CD4-positive, alpha-beta T cell treated with Interferon alpha-2 for 1 hour (primary cell): ENCODE measurements around the gene LSM7.

Experiments
- DNase-seq, 2 donors: peaks; one replicate each; pipeline ENCODE4 v3.0.0-alpha.2; 2020 to 2022

Gene LSM7

DNA sequence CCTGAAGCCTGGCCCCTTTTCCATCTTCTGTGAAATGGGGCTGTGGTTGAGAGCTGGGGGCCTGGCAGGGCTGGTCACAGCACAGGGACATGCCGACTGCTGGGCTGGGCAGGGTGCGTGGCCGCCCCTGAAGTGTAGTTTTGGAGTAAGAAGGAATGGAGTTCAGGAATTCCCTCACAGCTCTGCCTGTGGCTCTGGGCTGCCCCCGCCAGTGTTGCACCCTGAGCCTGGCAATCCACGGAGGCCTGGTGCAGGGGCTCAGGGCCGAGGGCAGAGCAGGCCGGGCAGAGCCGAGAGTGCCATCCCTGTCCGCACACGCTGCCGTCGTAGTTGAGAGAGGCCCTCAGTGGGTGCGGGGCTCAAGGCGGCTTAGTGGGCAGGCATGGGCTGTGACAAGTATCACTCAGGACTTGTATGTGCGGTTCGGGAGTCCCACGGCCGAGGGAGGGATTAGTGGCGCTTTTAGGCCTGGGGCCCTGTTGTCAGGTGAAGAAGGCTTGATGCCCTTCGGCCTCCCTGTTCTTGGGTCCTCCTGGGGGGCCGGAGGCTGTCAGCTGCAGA is 9.7 kb upstream of the LSM7 start:
- no peak for DNase-seq

GRCh38 chr19:2337329-2337707 is 8.9 kb upstream of the LSM7 start:
- DNase-seq = no peak

DNA sequence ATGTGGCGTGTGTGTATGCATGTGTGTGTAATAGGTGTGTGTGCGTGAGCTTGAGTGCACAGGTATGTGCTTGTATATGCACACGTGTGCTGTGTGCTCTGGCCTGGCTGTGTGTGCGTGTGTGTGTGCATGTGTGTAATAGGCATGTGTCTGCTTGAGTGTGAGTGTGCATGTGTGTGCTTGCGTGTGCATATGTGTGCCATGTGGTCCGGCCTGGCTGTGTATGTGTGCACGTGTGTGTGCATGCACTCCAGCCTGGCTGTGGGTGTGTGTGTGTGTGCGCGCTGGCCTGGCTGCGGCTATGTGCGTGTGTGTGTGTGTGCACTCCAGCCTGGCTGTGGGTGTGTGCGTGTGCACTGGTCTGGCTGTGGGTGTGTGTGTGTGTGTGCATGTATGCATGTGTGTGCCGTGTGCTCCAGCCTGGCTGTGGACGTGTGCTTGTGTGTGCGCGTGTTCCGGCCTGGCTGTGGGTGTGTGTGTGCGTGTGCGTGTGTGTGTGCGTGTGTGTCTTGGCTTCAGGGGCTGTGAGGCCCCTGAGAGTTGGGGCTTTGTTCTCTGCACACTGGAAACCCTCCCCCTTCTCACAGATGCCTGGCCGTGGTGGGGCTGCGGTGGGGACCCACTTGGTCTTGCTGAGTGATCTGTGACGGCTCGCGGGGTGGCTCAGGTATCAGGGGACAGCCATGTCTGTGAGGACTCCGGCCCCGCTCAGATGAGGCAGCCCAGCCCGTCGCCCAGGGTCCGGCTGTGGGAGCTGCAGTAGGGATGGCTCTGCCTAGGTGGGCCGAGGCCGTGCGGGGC is 8.3 kb upstream of the LSM7 start:
- DNase-seq = no peak

DNA sequence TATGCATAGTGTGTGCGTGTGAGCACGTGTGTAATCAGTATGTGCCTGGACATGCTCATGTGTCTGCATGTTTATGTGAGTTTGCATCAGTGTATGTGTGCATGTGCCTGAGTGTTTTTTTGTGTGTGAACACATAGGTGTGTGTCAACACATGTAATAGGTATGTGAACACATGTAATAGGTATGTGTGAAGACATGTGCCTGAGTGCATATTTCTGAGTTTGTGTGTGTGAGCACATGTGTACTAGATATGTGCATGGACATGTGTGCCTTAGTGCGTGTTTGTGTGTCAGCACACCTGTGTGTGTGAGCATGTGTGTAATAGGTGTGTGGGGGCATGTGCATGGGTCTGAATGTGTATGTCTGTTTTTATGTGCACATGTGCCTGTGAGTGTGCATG is 7.5 kb upstream of the LSM7 start:
- DNase-seq = no peak

- no peak for DNase-seq
These were observed 6.8 kb upstream of the LSM7 start for GRCh38 chr19:2334986-2335846.

- DNase-seq = no peak
These were observed 6.0 kb upstream of the LSM7 start for GRCh38 chr19:2334426-2334825.

GRCh38 chr19:2333807-2334211 is 5.4 kb upstream of the LSM7 start:
- DNase-seq = no peak

DNA sequence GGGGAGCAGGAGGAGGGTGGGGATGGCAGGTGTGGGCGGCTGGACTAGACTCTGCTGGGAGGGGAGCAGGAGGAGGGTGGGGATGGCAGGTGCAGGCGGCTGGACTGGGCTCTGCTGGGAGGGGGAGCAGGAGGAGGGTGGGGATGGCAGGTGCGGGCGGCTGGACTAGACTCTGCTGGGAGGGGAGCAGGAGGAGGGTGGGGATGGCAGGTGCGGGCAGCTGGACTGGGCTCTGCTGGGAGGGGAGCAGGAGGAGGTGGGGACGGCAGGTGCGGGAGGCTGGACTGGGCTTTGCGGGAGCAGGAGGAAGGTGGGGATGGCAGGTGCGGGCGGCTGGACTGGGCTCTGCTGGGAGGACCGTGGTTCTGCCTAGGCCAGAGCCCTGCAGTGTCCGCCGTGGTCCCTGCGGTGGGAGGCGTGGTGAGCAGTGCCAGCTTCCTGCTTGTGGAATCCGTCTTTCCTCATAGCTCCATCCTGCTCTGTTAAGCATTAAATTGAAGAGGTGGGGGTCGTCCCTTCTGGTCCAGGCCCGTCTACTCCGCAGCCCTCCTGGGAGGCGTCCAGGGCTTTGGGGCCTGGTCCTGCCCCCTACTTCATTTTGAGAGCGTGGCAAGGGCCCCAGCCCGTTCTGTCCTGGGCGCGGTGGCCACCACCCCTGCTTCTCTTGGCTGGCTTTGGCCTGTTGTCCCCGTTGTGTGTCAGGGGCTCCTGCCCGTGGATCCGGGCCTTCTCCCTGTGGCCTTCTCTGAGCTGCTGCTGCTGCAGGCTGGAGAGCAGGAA is 4.8 kb upstream of the LSM7 start:
- DNase-seq = no peak

DNA sequence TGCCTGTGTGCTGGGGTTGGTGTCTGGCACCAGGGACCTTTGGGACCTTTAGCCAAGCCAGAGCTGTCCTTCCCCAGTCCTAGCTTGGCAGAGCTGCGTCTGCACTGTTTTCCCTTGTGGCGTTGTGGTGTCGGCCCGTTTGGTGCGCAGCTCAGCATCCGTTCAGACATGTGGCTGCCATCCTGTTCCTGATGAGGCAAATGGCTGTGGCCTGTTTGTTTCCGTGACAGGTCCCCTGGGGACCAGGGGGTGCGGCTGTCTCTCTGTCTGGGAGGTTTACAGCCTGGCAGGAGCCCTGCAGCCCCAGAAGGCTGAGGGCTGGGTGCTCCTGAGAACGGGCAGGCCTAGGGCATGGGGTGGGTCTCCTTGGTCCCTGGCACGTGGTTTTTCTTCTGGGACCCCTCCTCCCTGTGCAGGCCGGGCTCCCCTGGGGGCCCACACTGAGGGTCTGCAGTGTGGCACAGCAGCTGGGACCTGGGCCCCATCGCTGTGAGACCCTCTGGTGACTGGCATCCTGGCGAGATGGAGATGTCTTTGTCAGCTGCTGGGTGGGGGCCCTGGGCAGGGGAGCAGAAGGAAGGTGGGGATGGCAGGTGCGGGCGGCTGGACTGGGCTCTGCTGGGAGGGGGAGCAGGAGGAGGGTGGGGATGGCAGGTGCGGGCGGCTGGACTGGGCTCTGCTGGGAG is 4.1 kb upstream of the LSM7 start:
- peak; percentile 28 to 79 for DNase-seq

DNA sequence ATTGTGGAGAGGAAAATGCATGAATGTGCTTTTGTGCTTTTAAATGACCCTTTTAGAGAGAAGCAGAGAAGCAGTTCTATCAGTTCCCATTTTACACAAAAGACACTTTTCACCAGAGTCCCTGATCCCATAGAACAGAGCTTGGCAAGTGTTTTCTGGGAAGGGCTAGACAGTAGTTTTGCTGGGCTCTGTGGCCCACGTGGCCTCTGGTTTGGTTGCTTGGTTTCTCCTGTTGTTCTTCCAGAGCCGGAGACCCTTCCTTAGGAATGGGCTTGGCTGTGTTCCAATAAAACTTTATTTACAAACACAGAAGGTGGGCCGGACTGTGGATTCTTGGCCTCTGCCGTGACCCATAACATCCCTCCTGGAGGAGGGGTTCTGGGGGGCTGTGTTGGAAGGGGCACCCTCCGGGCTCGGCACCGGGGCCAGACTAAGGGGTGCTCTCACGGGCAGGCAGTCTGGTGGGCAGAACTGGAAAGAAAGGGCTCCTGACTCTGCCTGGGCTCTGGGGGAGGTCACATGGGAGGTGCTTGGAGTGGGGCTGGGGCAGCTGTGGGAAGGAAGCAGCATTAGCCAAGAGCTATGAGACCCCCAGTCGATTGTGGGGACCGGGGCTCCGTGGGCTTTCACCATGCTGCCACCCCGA is 3.3 kb upstream of the LSM7 start:
- DNase-seq = no peak

DNA sequence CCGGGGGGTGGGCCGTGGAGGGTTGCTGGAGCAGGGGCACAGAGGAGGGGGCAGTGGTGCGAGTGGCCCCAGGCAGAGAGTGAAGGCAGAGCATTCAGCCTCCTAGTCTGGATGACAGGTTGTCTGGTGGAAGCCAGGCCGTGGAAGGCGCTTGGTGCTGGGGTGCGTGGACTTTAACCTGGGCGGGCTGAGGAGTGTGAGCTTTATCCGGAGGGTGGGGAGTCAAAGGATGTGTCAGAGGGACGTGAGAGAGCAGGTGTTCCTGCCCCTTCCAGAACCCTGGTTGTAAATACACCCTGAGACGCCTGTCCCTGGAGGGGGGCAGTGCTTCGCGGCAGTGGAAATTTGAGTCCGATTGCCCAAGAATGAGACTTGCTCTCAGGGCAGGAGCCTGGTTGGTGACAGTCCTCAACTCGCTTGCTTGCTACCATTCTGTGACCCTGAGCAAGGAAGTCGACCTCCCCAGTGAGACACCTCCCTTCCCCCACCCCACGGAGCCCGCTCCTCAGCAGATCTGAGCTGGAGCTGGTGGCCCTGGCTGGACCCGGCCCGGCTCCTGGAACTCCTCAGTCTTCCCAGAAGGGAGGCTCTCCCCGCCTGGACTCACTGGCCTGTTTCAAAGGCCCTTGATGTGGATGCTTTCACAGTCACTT is 2.4 kb upstream of the LSM7 start:
- DNase-seq = no peak

GRCh38 chr19:2330255-2330631 is 1.9 kb upstream of the LSM7 start:
- no peak for DNase-seq

DNA sequence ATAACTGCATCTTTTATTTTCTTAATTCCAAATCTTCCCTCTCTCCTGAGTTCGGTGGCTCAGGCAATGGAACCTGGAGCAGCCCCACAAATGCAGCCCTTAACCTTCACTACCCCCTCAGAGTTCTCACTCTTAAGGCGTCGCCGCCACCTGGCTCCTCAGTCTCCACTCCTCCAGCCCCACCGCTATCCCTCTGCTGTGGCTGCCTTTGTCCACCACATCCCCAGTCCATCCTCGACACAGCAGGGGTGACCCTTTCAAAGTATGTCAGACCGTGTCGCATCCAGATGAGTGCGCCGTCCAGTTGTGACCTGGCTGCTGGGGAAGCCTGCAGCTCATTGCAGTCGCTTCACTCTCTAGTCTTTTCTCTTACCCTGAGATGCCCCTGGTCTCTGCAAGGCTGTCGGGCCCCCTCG is 1.1 kb upstream of the LSM7 start:
- no peak for DNase-seq

- no peak for DNase-seq
These were observed 728 bp upstream of the LSM7 start for GRCh38 chr19:2329149-2329478.

DNA sequence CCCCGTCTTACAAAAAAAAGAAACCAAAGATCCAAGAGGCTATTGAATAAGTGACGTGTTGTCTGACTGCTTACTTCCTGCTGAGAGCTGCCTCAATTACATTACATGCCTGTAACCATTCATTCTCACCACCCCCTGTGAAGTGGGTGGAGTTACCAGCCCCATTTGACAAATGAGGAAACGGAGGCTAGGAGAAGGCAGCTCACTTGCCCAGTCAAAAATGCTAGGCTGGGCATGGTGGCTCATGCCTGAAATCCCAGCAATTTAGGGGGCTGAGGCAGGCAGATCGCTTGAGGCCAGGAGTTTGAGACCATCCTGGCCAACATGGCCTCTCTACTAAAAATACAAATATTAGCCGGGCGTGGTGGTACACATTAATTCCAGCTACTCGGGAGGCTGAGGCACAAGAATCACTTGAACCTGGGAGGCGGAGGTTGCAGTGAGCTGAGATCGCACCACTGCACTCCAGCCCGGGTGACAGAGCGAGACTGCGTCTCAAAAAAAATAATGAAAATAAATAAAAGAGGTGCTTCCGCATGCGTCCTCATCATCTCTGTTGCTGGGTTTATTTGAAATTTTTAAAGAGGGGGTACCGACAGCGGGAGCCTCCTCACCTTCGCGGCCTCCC is 499 bp downstream of the LSM7 start:
- DNase-seq = peak; percentile 71 to 82

DNA sequence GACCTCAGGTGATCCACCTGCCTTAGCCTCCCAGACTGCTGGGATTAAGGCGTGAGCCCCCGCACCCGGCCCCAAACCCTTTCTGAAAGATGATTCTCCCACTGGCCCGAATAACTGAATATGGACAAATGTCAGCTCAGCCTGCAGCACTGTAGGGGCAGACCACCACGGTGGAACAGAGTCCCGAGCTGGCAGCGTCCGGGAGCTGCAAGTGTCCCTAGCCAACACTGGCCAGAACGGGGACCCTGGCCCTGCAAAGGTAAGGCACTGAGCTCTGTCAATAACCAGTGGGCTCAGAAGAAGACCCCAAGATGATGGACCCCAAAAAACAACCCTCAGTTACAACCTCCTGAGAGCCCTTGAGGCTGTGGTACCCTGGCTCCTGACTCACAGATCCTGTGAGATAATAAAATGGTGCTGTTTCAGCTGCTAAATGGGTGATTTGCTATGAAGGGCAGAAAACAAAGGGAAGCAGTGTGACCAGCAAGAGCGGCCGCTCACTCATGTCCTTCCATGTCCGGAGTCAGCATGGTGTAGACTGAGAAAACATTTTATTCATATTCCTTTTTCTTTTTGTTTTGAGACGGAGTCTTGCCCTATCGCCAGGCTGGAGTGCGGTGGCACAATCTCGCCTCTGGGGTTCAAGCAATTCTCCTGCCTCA is 1.6 kb downstream of the LSM7 start:
- no peak for DNase-seq

- DNase-seq = no peak
These were observed 2.9 kb downstream of the LSM7 start for GRCh38 chr19:2325281-2326046.

DNA sequence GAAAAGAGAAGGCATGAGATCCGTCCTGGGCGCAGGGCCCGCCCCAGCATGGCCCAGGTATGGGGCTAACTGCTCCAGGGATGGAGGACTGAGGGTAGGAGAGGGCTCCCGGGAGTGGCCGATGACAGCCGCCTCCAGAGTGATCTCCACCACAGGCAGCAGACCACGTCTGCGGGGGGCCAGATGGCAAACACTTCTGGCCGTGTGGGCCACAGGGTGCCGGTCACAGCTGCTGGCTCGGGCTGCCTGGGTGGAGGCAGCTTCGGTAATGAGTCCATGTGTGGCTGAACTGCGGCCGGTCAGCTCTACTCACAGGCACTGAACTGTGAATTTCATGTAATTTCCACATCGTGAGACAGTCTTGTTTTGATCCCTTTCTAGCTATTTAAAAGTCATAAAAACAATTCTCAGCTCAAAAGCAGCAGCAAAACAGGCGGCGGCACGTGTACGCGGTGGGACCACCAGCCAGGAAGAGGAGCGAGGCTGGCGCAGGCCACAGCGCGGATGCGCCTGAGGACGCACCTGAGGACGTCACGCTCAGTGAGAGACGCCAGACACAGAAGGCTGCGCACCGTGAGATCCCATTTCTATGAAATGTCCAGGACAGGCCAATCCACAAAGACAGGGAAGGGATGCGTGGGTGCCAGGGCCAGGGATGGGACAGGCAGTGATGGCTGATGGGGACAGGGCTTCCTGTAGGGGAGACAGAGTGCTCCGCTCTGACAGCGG is 4.0 kb downstream of the LSM7 start:
- no peak for DNase-seq

DNA sequence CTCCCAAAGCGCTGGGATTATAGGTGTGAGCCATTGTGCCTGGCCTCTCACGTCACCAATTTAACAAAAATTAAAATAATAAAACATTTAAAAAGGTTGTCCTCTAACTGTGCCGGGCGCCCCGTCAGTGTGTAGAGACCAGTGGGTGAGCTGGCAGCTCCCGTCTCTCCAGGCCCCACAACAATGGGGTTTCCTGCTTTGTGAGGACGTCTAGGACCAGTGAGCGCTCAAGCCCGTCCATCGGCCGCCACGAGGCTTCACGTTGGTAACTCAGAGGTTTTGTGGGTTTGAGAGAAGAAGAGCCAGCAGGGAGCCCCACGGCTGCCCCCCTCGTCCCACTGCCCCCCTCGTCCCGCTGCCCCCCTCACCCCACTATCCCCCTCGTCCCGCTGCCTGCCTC is 4.7 kb downstream of the LSM7 start:
- no peak for DNase-seq
